Heart right ventricle (tissue), 16 donors: ENCODE results near the gene ARHGAP4. TPM values are rescaled to one million over a fixed set of nuclear protein-coding genes. Genes with fewer than 3 reads are reported as not detected.

ENCODE experiments used
- ATAC-seq, 8 donors: fragments of 200-7000 bp; cut with Tn5 transposase; one replicate each; pipeline ENCODE4 v1.9.1; 2020; ENCODE audit warnings: mild to moderate bottlenecking in 8 of 8, moderate library complexity in 8 of 8, moderate number of reproducible peaks in 1 of 8
- DNase-seq, 2 donors: peaks; one replicate each; pipeline ENCODE4 v3.0.0-alpha.2; 2020
- H3K27ac ChIP-seq, 10 donors: fragments of 200-600 bp; sonication (generic) in 2 of 10; one replicate each; pipeline versions ENCODE4 v1.5.0 to v1.8.0; 2020 to 2022; ENCODE audit warnings: mild to moderate bottlenecking in 3 of 10
- H3K27me3 ChIP-seq, 7 donors: fragments of 200-600 bp; one replicate each; pipeline ENCODE4 v1.8.0; 2021 to 2022; ENCODE audit warnings: mild to moderate bottlenecking in 2 of 7
- H3K36me3 ChIP-seq, 9 donors: fragments of 200-600 bp; sonication (generic) in 1 of 9; one replicate each; pipeline versions ENCODE4 v1.5.0 to v1.8.0; 2020 to 2022; ENCODE audit warnings: mild to moderate bottlenecking in 2 of 9
- H3K4me1 ChIP-seq, 9 donors: fragments of 200-600 bp; sonication (generic) in 1 of 9; one replicate each; pipeline versions ENCODE4 v1.5.0 to v1.8.0; 2020 to 2022; ENCODE audit warnings: mild to moderate bottlenecking in 4 of 9
- H3K4me3 ChIP-seq, 10 donors: fragments of 200-600 bp; sonication (generic) in 2 of 10; one replicate each; pipeline versions ENCODE4 v1.5.0 to v1.8.0; 2020 to 2022; ENCODE audit warnings: mild to moderate bottlenecking in 7 of 10, moderate library complexity in 2 of 10
- H3K9me3 ChIP-seq, 11 donors: fragments of 200-600 bp in 10 of 11; sonication (generic) in 2 of 11; one replicate each; pipeline versions ENCODE4 v1.5.0 to v1.8.0; 2013 to 2022; ENCODE audit warnings: mild to moderate bottlenecking in 2 of 11, control low read depth in 1 of 11, moderate library complexity in 1 of 11
- CTCF ChIP-seq, 9 donors: fragments of 200-600 bp; sonication (generic) in 2 of 9; IDR thresholded peaks; one replicate each; pipeline versions ENCODE4 v1.5.0 to v1.8.0; 2021 to 2022; ENCODE audit warnings: antibody characterized with exemption in 9 of 9, mild to moderate bottlenecking in 5 of 9, moderate library complexity in 1 of 9
- WGBS, 2 donors: extraction: QIAGEN DNeasy Blood & Tissue Kit; methylation state at CpG; one replicate each; pipeline ENCODE4 v1.1.7; 2013; ENCODE audit warnings: inconsistent platforms in 1 of 2; 5-methylcytosine and 5-hydroxymethylcytosine counted together
- intact Hi-C, 10 donors: fragments of 100-400 bp; cut with DNase I; formaldehyde crosslinking; loops; one replicate each; pipeline versions ENCODE4 v1.11.1 to v1.14.2; 2022
- polyA plus RNA-seq, 2 donors: library from polyadenylated mRNA; stranded (reverse); fragments of 200-250 nt; gene quantifications; one replicate each; pipeline ENCODE4 v1.2.3, GENCODE V29; 2013
- total RNA-seq, 10 donors: library from RNA; stranded (reverse); fragmentation: NEBNext Ultra II Directional in 3 of 10; extraction: Animal tissue kit (Norgen Biotek cat#: 25700) in 3 of 10; gene quantifications; one replicate each; pipeline versions ENCODE4 v1.2.1 to v1.2.4, GENCODE V29; 2021 to 2023
- donor health status: Arrhythmogenic right ventricular cardiomyopathy.
- donor health status: ischemic (EF 13 %, LVEDD 7.1; RV severe dilation, severe dysfunction).
- donor health status: healthy with polysubstance abuse.
- donor health status: DM: no; HTN: yes; CAD: no.
- donor health status: DM: no; HTN: no; CAD: no.
- donor health status: ischemic (EF 25% LVEDD 6.9; RV normal size, moderate dysfunction).
- donor health status: ischemic (EF 25% LVEDD 5.7; RV mildly dilated, moderate dysfunction).
- donor health status: healthy.
- donor health status: DM: yes; HTN: yes; CAD: no.
- donor health status: Ischemic cardiomyopathy.
- donor health status: ischemic (EF 35%, LVEDD 5.7; RV mildly dilated, moderate dysfunction).
- donor health status: nonischemic (EF 11% LVEDD 7.7; RV severe dilation, severe dysfunction).
- donor health status: DM: yes; HTN: yes; CAD: no.
- donor health status: PGD.
- donor health status: ischemic (EF 29% LVEDD 5.4; RV normal size, mild dysfunction).
- donor health status: nonischemic (EF 23%, LVEDD 6.1; RV moderate dilation, normal function).

Gene ARHGAP4
- total and polyA plus RNA-seq, 12 donors, result 5.5 to 65.5 (median 9.3) TPM

DNA sequence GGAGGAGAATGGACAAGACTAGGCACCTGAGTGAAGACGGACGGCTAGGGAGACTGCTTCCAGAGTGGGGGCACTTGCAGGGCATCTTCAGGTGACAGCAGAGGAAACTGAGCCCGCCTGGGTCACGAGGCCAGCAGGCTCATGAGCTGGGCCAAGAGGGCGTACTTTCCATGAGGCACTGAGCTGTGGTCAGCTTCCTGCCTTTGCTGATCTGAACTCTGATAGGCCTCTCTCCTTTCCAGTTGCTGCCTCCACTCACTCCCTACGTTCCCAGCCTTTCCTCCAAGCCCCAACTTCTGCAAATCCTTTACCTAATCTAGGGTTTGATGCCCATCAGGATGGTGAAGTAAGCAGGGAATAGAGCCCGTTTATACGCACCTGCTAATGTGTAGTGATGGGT lies 38.7 kb downstream of the ARHGAP4 start:
- DNase-seq (no peak), ATAC-seq (no peak)
- no peak for TF ChIP-seq CTCF (IDR thresholded peaks at IDR 0.05)
- WGBS, 2 donors, result 60 to 69% methylated on average over 8 of the region's 8 CpGs
- intact Hi-C loops, result no loop called here
- H3K27me3 ChIP-seq, result peaks cover 0 to 89% (median 37%) of the 10 kb centered on the region in 7 donors
- no peak overlapping the region for H3K27ac ChIP-seq
- H3K9me3 ChIP-seq, result no peaks in the 10 kb centered on the region
- no peak overlapping the region for H3K4me3 ChIP-seq
- peaks cover 0 to 6% (median 0%) of the 10 kb centered on the region in 9 donors for H3K4me1 ChIP-seq
- H3K36me3 ChIP-seq, result no peaks in the 10 kb centered on the region

DNA sequence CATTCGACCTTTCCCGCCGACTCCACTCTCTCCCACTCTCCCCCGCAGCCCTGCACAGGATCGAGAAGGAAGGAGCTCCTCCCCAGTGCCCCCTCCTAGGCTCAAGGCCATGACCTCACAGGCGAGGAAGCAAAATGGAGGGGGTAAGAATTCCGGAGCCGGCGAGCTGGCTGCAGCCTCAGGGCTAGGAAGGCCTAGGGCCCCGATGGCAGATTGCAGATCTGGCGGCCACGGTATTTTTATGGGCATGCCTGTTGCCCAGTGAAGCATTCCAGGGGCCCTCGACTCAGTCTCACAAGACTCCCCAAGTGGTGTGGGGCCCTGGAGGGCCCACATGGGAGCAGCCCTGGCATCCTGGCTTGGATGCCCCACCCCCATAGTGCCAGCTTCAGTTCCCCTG lies 39.1 kb downstream of the ARHGAP4 start:
- Histone ChIP-seq H3K27me3 (peaks cover 0 to 89% (median 40%) of the 10 kb centered on the region in 7 donors), H3K4me1 (peaks cover 0 to 6% (median 0%) of the 10 kb centered on the region in 9 donors), H3K36me3 (no peaks in the 10 kb centered on the region), H3K27ac (no peak overlapping the region), H3K4me3 (no peak overlapping the region), H3K9me3 (no peaks in the 10 kb centered on the region)
- ATAC-seq, result no peak
- no peak for DNase-seq
- WGBS, 2 donors, result 28 to 31% methylated on average over 11 to 13 of the region's 13 CpGs
- TF ChIP-seq CTCF (IDR thresholded peaks at IDR 0.05), result no peak
- intact Hi-C loops, result no loop called here

- Histone ChIP-seq H3K9me3 (no peaks in the 10 kb centered on the region), H3K4me3 (peak within 1 kb of the TSS in 7 of 10 donors; percentile 7 to 26 (median 22)), H3K4me1 (peaks cover 0 to 6% (median 0%) of the 10 kb centered on the region in 9 donors), H3K27me3 (peaks cover 0 to 92% (median 44%) of the 10 kb centered on the region in 7 donors), H3K27ac (no peak within 1 kb of the TSS), H3K36me3 (no peaks in the 10 kb centered on the region)
- DNase-seq, result no peak
- peak in 1 of 8 donors; percentile 12 for ATAC-seq
- WGBS, 2 donors, result 2 to 4% methylated on average over 27 to 74 of the region's 94 CpGs
- intact Hi-C loops, result no loop called here
- TF ChIP-seq CTCF (IDR thresholded peaks at IDR 0.05), result no peak
These were observed 39.8 kb downstream of the ARHGAP4 start, which contains the start of gene L1CAM for GRCh38 chrX:153885968-153886903. Gene L1CAM (minus strand): TSS chrX:153886173. CDS start chrX:153875836, 10,337 bp downstream.

- Histone ChIP-seq H3K27ac (no peak overlapping the region), H3K27me3 (peaks cover 0 to 94% (median 50%) of the 10 kb centered on the region in 7 donors), H3K4me1 (peaks cover 0 to 6% (median 0%) of the 10 kb centered on the region in 9 donors), H3K4me3 (peak overlapping the region in 1 of 10 donors; percentile 24), H3K9me3 (no peaks in the 10 kb centered on the region), H3K36me3 (no peaks in the 10 kb centered on the region)
- 6 to 7% methylated on average over 18 to 32 of the region's 32 CpGs for WGBS, 2 donors
- intact Hi-C loops, result no loop called here
- no peak for TF ChIP-seq CTCF (IDR thresholded peaks at IDR 0.05)
- no peak for ATAC-seq
- DNase-seq, result no peak
These were observed 40.8 kb downstream of the ARHGAP4 start for GRCh38 chrX:153885208-153885787.
